D721Med (cell line): ENCODE measurements around the gene TNFSF13.

ENCODE experiments used
- DNase-seq: peaks from one replicate; pipeline ENCODE4 v3.0.0; 2011; ENCODE audit warnings: low spot score; ENCODE audit not compliant: insufficient read length
- FAIRE-seq: peaks from 2 replicates; lab custom pipeline; 2011; peaks lifted over from hg19 to GRCh38; lab: Jason Lieb, UNC
- CTCF ChIP-seq: IDR thresholded peaks from 2 replicates; pipeline ENCODE4 v1.5.1; 2012; ENCODE audit warnings: mild to moderate bottlenecking, control low read depth; ENCODE audit not compliant: insufficient read depth; ENCODE audit errors: missing control alignments

The TNFSF13 gene

GRCh38 chr17:7575959-7576358 lies 17.4 kb downstream of the TNFSF13 start:
- no peak for TF ChIP-seq CTCF
- DNase-seq (no peak), FAIRE-seq (no peak)

DNA sequence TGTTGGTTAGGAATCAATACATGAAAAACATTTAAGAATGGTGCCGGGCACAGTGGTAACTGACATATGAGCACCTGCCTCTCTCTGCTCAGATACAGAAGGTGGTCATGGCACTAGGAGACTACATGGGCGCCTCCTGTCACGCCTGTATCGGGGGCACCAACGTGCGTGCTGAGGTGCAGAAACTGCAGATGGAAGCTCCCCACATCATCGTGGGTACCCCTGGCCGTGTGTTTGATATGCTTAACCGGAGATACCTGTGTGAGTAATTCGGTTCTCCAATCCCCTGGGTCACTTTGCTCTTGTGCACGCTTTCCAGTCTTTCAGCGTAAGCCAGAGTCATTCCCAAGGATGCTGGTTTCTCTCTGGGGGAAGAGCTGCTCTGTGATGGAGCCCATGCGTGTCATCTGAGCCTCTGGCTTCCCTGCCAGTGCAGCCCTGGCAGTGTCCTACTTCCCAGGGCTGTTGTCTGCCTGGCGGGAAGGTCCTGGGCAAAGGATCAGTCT lies 17.9 kb downstream of the TNFSF13 start:
- no peak for TF ChIP-seq CTCF
- no peak for DNase-seq
- no peak for FAIRE-seq

- no peak for FAIRE-seq
- no peak for DNase-seq
- no peak for TF ChIP-seq CTCF
Observed at GRCh38 chr17:7577327-7578199, 19.0 kb downstream of the TNFSF13 start.

DNA sequence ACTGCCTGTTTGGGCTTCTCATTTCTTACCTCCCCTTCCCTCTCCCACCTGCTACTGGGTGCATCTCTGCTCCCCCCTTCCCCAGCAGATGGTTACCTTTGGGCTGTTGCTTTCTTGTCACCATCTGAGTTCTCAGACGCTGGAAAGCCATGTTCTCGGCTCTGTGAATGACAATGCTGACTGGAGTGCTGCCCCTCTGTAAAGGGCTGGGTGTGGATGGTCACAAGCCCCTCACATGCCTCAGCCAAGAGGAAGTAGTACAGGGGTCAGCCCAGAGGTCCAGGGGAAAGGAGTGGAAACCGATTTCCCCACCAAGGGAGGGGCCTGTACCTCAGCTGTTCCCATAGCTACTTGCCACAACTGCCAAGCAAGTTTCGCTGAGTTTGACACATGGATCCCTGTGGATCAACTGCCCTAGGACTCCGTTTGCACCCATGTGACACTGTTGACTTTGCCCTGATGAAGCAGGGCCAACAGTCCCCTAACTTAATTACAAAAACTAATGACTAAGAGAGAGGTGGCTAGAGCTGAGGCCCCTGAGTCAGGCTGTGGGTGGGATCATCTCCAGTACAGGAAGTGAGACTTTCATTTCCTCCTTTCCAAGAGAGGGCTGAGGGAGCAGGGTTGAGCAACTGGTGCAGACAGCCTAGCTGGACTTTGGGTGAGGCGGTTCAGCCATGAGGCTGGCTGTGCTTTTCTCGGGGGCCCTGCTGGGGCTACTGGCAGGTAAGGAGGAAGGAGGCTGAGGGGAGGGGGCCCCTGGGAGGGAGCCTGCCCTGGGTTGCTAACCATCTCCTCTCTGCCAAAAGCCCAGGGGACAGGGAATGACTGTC lies 20.7 kb downstream of the TNFSF13 start, which contains the start of gene CD68:
Gene CD68, plus strand, starts transcription at position 638 of the 833 bp plus-strand sequence. Its CDS starts 40 bp downstream, at position 678.
- TF ChIP-seq CTCF = no peak
- DNase-seq (no peak), FAIRE-seq (no peak)

DNA sequence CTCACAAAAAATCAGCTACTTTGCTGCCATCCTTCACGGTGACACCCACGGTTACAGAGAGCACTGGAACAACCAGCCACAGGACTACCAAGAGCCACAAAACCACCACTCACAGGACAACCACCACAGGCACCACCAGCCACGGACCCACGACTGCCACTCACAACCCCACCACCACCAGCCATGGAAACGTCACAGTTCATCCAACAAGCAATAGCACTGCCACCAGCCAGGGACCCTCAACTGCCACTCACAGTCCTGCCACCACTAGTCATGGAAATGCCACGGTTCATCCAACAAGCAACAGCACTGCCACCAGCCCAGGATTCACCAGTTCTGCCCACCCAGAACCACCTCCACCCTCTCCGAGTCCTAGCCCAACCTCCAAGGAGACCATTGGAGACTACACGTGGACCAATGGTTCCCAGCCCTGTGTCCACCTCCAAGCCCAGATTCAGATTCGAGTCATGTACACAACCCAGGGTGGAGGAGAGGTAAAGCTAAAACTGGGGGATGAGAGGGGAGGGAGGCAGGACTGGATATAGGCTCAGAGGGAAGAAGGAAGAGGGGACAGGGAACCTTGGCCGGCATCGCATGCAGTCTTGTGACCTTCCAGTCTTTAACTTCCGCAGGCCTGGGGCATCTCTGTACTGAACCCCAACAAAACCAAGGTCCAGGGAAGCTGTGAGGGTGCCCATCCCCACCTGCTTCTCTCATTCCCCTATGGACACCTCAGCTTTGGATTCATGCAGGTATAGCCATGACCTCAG lies 21.5 kb downstream of the TNFSF13 start:
- FAIRE-seq (no peak), DNase-seq (no peak)
- TF ChIP-seq CTCF = no peak

- DNase-seq (no peak), FAIRE-seq (no peak)
- no peak for TF ChIP-seq CTCF
Observed at GRCh38 chr17:7580604-7581575, 22.3 kb downstream of the TNFSF13 start.
